Occipital lobe (tissue), 2 donors: Measurements from ENCODE around the gene NFIB. TPM values are rescaled to one million over a fixed set of nuclear protein-coding genes. Genes with fewer than 3 reads are reported as not detected.

Experiments
- DNase-seq: peaks from one replicate; lab custom pipeline; 2025; lab: John Stamatoyannopoulos, UW
- total RNA-seq: library from RNA; depleted of rRNA; stranded (reverse); fragments of >200 nt; gene quantifications from one replicate; pipeline ENCODE4 v1.2.3, GENCODE V29; 2014

NFIB gene
- total RNA-seq, 1 donor from 2014 or later = 159 TPM

GRCh38 chr9:14345354-14346230 lies 31.7 kb upstream of the NFIB start:
- DNase-seq = no peak

DNA sequence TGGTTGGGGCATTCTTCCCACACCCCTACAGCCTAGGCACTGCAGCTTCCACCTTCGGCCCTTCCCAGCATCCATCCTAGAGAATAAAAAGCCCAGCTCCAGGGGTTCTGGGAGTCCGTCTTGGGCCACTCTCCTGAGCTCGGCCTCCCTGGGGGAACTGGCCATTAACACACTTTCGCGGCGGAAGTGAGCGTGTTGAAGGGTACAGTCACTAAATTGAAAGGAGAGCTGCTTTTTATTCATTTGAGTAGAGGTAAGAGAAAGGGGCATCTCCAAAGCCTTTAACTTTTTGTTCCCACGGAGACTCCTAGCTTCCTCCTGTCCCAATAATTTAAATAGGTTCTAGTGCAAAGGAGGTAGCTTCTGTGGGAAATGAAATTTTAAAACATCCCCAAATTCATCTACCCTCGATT lies 31.0 kb upstream of the NFIB start:
- DNase-seq = no peak

GRCh38 chr9:14344053-14344524 lies 30.1 kb upstream of the NFIB start:
- DNase-seq = peak; percentile 79

- no peak for DNase-seq
Observed at GRCh38 chr9:14343261-14344031, 29.5 kb upstream of the NFIB start.

GRCh38 chr9:14342736-14343135 lies 28.8 kb upstream of the NFIB start:
- DNase-seq = no peak

DNA sequence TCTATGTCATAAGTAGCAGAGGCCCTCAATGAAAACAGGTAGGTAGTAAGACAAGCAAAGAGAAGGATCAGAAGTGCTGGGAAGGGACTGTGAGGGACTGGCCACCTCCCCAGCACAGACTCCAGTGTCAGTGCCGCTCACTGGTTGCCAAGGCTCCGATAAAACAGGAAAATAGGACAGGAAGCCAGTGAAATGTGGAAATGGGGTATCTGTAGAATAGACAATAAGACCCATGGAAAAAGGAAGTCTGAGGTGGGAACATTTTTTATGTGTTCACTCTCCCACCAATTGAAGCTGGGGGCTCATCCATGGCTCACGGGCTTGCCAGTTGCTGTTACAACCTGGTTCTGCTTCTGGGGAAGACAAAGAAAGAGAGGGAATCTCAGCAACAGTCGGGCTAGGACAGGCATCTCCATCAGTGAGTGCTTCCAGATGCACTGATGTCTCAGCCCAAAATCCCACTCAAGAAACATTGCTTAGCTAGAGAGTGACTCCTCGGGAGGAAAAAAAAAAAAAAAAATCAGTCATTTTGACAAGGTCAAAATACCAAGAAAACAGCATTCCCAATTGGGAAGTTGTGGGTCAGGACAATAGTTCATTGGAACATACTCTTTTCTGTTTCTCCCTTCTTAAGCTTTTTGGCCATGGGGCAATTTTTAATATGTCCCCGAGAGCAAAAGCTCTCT lies 27.6 kb upstream of the NFIB start:
- no peak for DNase-seq

- DNase-seq = no peak
Observed at GRCh38 chr9:14340994-14341393, 27.1 kb upstream of the NFIB start.

- no peak for DNase-seq
Observed at GRCh38 chr9:14340219-14340873, 26.4 kb upstream of the NFIB start.

- DNase-seq = no peak
Observed at GRCh38 chr9:14339746-14340145, 25.8 kb upstream of the NFIB start.

GRCh38 chr9:14337615-14338014 lies 23.7 kb upstream of the NFIB start:
- DNase-seq = no peak

DNA sequence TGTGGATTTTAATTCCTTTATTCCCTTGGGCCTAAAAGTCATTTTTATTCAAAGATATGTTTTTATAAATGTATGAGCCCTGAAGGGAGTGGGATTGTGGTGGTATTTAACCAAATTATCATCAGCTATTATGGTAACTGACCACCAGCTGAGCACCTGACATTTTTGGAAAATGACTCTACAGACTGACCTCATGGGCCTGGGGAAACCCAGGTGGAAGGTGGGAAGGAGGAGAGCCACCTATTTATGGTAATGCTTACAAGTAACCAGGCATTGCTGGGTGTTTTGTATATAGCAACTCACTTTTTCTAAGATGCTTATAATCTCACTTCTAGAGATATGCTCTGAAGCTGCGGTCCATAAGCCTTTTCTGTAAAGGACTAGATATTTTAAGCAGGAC lies 22.3 kb upstream of the NFIB start:
- no peak for DNase-seq

DNA sequence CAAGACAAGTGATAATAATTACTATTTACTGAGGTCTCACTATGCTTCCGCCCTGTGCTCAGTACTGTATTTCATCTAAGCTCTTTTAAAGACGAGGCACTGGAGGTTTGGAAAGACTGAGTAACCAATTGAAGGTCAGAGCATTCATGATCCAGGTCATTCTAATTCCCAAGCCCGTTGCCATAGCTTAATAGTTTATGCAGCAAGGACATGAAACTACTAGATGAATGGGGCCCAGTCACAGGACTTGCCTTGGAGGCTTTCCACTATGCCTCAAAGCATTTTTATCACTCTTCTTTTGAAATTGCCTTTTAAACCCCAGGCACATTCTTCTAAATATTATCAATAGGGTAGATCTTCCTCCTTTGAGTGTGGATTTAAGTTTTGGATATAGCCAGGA lies 17.2 kb upstream of the NFIB start:
- no peak for DNase-seq

DNA sequence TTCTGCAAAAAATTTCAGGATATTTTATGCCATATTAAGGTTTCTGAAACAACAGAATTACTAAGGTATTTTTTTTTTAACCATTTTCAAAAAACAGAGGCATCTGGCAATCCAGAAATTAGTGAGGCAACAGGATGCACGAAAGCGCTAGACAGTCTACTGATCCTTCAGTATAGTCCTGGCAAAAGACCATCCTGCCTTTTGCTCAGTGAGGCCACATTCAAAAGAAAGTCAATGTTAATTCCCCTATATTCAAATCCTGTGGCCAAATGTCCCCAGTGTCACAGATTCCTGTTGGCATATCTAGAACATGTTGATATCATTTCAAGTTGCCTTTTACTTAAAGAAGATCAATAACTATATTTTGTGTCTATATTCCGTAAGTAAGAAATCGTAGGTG lies 13.1 kb upstream of the NFIB start:
- DNase-seq = no peak

DNA sequence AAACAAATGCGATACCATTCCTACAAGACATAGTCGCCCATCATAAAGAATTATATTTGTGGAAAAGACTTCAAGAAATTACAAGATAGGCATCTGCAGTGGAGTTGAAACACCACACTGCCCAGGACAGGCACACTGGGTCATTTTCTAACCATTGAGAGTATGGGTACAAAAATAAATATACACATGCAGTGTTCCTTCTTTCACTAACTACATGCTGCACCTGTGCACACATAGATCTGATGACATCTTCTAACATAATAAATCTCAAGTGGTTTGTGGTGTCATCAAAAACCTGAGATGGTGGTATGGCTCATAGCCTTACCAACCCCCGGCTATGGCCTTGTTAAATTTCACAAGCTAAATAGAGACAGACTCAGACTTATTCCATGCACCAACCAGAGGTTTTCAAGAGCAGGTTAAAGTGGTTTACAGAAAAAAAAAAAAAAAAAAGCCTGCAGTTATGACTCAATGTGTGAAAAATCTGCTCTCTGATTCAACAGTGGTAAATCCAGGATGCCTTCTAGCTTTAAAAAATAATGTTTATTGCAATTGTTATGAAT lies 12.4 kb upstream of the NFIB start:
- DNase-seq = no peak

DNA sequence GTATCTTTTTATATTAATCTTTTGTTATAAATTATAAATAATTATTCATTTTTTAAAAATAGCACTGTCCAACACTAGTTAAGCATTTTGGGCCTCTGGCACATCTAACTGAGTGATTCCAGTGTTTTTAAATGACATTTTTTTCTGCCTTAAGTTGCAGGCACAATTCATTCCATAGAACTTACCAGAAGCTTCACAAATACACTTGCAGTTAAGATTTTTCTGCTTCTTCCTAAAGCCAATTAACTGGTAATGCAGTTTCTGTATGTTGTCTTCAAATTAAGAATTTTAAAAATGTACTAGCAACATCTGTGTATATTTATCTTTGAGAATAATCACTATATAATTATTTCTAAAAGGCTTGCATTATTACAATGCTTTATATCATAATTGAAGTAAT lies 11.2 kb upstream of the NFIB start:
- DNase-seq = no peak

DNA sequence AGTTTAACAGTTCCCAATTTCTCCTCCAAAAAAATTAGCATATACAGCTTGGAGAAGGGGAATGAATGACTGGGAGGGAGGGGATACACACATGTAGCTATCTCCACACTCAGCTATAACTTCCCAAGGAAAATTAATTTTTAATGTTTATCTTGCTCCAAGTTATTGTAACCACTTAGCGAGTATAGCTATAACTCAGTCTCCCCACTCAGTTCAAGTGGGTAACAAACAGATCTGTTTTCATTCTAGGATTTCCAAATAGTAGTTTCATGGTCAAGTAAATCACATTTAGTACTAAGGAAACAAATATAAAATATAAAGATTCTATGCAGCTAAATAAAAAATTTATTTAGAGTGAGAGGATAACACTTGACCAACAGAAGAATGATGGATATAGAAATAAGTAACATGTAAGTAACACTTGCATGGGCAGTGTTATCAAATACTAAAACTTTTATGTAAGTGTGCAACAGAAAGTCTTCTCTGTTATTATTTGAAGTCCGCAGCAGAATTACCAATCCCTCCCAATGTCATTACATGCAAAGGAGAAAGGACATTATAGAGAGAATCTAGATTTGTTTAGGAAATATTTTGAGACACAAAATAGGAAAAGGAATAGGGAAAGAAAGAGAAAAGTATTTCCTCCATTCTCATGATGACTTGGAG lies 10.2 kb upstream of the NFIB start:
- DNase-seq = no peak

- no peak for DNase-seq
Observed at GRCh38 chr9:14323083-14323971, 9.4 kb upstream of the NFIB start.

DNA sequence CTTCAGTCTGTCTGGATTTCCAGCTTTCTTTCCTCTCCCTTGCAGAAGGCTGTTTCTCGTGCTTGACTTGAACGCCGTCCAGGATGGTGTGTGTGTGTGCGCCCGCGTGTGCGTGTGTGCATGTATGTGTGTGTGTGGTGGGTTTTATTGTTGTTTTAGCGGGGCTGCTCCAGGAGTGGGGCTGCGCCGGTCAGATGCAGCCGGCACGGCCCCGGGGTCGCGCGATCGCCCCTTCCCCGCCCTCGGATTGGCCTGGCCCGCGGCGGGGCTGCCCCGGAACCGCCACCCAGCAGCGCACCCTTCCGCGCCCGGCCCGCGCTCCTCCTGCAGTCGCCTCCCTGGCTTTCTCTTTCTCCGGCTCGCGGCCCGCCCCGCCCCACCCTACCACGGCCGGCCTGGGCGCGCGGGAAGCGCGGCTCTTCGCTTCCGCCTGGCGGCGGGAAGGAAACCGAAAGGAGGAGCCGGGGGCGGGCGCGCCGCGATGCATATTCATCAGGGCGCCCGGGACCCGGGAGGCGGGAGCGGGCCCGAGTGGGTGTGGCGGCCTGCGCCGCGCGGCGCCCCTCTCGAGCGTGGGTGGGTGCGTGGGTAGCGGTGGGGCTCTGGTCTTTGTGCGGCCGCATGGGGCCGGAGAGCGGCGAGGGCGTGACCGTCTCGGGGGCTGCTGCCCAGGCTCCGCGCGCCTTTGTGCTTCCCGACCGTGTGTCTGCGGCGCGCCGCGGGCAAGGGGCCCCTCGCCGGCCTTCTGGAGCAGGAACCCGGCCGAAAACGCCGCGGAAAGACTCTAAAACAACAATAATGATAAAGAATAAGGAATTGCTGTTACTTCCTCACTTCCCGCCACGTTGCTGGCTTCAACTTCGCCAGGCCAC lies 8.5 kb upstream of the NFIB start:
- peak; percentile 78 for DNase-seq
